IPS DF 4.7 (cell line): Measurements from ENCODE around the gene BCAS1.

Source experiments
- DNase-seq: peaks from one replicate; pipeline ENCODE4 v3.0.0-alpha.2; 2013; ENCODE audit warnings: low spot score; ENCODE audit errors: extremely low read depth

The BCAS1 gene

GRCh38 chr20:53964501-53965253, 105.7 kb downstream of the BCAS1 start:
- no peak for DNase-seq

- no peak for DNase-seq
Measured at GRCh38 chr20:53964067-53964466, 106.3 kb downstream of the BCAS1 start.

- DNase-seq: no peak
Measured at GRCh38 chr20:53963635-53964034, 106.8 kb downstream of the BCAS1 start.

- DNase-seq: no peak
Measured at GRCh38 chr20:53962388-53962787, 108.0 kb downstream of the BCAS1 start.

GRCh38 chr20:53961527-53961926, 108.9 kb downstream of the BCAS1 start:
- no peak for DNase-seq

- no peak for DNase-seq
Measured at GRCh38 chr20:53960579-53961272, 109.7 kb downstream of the BCAS1 start.

GRCh38 chr20:53959911-53960578, 110.3 kb downstream of the BCAS1 start:
- DNase-seq: no peak

- DNase-seq: no peak
Measured at GRCh38 chr20:53958260-53958659, 112.1 kb downstream of the BCAS1 start.

GRCh38 chr20:53957451-53958172, 112.8 kb downstream of the BCAS1 start:
- DNase-seq: no peak

GRCh38 chr20:53956013-53956715, 114.2 kb downstream of the BCAS1 start:
- no peak for DNase-seq

GRCh38 chr20:53954723-53955658, 115.4 kb downstream of the BCAS1 start:
- no peak for DNase-seq

- no peak for DNase-seq
Measured at GRCh38 chr20:53952528-53953096, 117.8 kb downstream of the BCAS1 start.

GRCh38 chr20:53950578-53950977, 119.8 kb downstream of the BCAS1 start:
- DNase-seq: no peak

- no peak for DNase-seq
Measured at GRCh38 chr20:53950031-53950430, 120.4 kb downstream of the BCAS1 start.

- DNase-seq: no peak
Measured at GRCh38 chr20:53949319-53949839, 121.0 kb downstream of the BCAS1 start.

GRCh38 chr20:53948383-53949318, 121.7 kb downstream of the BCAS1 start:
- no peak for DNase-seq

- no peak for DNase-seq
Measured at GRCh38 chr20:53947501-53948195, 122.7 kb downstream of the BCAS1 start.

GRCh38 chr20:53946106-53946505, 124.3 kb downstream of the BCAS1 start:
- DNase-seq: no peak
